HCT116 (cell line): ENCODE measurements around the gene GCLC. TPM values are rescaled to one million over a fixed set of nuclear protein-coding genes. Genes with fewer than 3 reads are reported as not detected.

Experiments
- ATAC-seq: fragments of 200-7000 bp; cut with Tn5 transposase; 2 replicates; pipeline ENCODE4 v1.9.1; 2020; ENCODE audit warnings: mild to moderate bottlenecking, moderate library complexity
- BruUV-seq: library from RNA; stranded (reverse); fragments of 400-500 nt; replicated peaks from 2 replicates; lab custom pipeline; 2021; lab: Mats Ljungman, UMichigan
- CTCF ChIA-PET: fragments of 300-600 bp; sonication (Branson Sonifier 250); formaldehyde crosslinking; loops from one replicate; lab custom pipeline; 2021; ENCODE audit warnings: antibody characterized with exemption; lab: Charles Lee
- POLR2A ChIA-PET: fragments of 300-600, 350-600 bp; sonication (Branson Sonifier 250); formaldehyde crosslinking; loops from one replicate; lab custom pipeline; 2021; ENCODE audit warnings: antibody characterized with exemption; lab: Charles Lee
- RAD21 ChIA-PET, 2 experiments: fragments of 300-600 bp; sonication (Branson Sonifier 250); formaldehyde crosslinking; loops; one replicate each; lab custom pipeline; 2023; ENCODE audit warnings: low total read pairs in 2 of 2; ENCODE audit not compliant: uncharacterized antibody in 2 of 2, unreplicated experiment in 2 of 2, low non-redundant PET in 1 of 2; lab: Charles Lee
- DNase-seq: peaks from one replicate; pipeline ENCODE4 v3.0.0-alpha.2; 2010; ENCODE audit warnings: low read depth, low spot score
- H2AFZ ChIP-seq: fragments of 200-600 bp; shearing (Covaris generic), sonication (generic); 2 replicates; pipeline ENCODE4 v1.6.1; 2017; ENCODE audit warnings: low read depth, mixed run types, mixed read lengths, antibody characterized with exemption, low read length; ENCODE audit not compliant: poor library complexity, severe bottlenecking
- H3K27ac ChIP-seq: 2 replicates; pipeline ENCODE4 v1.5.1; 2012; ENCODE audit warnings: low read depth, low read length
- H3K27me3 ChIP-seq: fragments of 200-600 bp; sonication (generic); 2 replicates; pipeline ENCODE4 v1.6.1; 2016; ENCODE audit warnings: mixed run types, low read length, mixed read lengths; ENCODE audit not compliant: insufficient read depth
- H3K36me3 ChIP-seq, 2 experiments: fragments of 200-500 bp in 1 of 2; fragments of 200-600 bp in 1 of 2; sonication (Bioruptor generic) in 1 of 2; sonication (generic) in 1 of 2; 2 replicates each; pipeline versions ENCODE4 v1.5.1 to v1.6.1; 2014 to 2016; ENCODE audit warnings: low read length in 2 of 2, inconsistent platforms in 1 of 2, mixed read lengths in 1 of 2, mixed run types in 1 of 2; ENCODE audit not compliant: insufficient read depth in 2 of 2, control insufficient read depth in 1 of 2
- H3K4me1 ChIP-seq, 2 experiments: fragments of 200-600 bp in 1 of 2; sonication (generic) in 1 of 2; 2 replicates each; pipeline versions ENCODE4 v1.5.1 to v1.6.1; 2012 to 2017; ENCODE audit warnings: low read length in 2 of 2, inconsistent platforms in 1 of 2, mild to moderate bottlenecking in 1 of 2, mixed read lengths in 1 of 2, mixed run types in 1 of 2, moderate library complexity in 1 of 2; ENCODE audit not compliant: insufficient read depth in 2 of 2, control insufficient read depth in 1 of 2
- H3K4me2 ChIP-seq: fragments of 200-600 bp; sonication (generic); 2 replicates; pipeline ENCODE4 v1.6.1; 2017; ENCODE audit warnings: mixed run types, low read length, mixed read lengths
- H3K4me3 ChIP-seq, 2 experiments: fragments of 200-600 bp in 1 of 2; sonication (generic) in 1 of 2; replicated peaks in 1 of 2; 2 replicates each; pipeline ENCODE4 v1.5.1; 2011 to 2016; ENCODE audit warnings: low read length in 2 of 2, control low read depth in 1 of 2, low read depth in 1 of 2, mild to moderate bottlenecking in 1 of 2, mixed read lengths in 1 of 2, mixed run types in 1 of 2
- H3K79me2 ChIP-seq: fragments of 200-600 bp; sonication (generic); 2 replicates; pipeline ENCODE4 v1.6.1; 2017; ENCODE audit warnings: mild to moderate bottlenecking, mixed run types, low read length, moderate library complexity, mixed read lengths; ENCODE audit not compliant: insufficient read depth
- H3K9ac ChIP-seq: fragments of 200-600 bp; sonication (generic); 2 replicates; pipeline ENCODE4 v1.6.1; 2016; ENCODE audit warnings: low read length, mixed read lengths
- H3K9me2 ChIP-seq: fragments of 200-600 bp; sonication (generic), shearing (Covaris generic); 2 replicates; pipeline ENCODE4 v1.6.1; 2017; ENCODE audit warnings: mixed run types, mild to moderate bottlenecking, moderate library complexity; ENCODE audit not compliant: insufficient read depth
- H3K9me3 ChIP-seq, 2 experiments: fragments of 200-500 bp in 1 of 2; fragments of 200-600 bp in 1 of 2; sonication (Bioruptor generic) in 1 of 2; sonication (generic) in 1 of 2; 2 replicates each; pipeline ENCODE4 v1.6.1; 2014 to 2017; ENCODE audit warnings: low read length in 2 of 2, mixed read lengths in 2 of 2, inconsistent platforms in 1 of 2, low read depth in 1 of 2, mild to moderate bottlenecking in 1 of 2, mixed run types in 1 of 2, moderate library complexity in 1 of 2; ENCODE audit not compliant: control insufficient read depth in 1 of 2, insufficient read depth in 1 of 2
- H4K20me1 ChIP-seq: fragments of 200-600 bp; sonication (generic), shearing (Covaris generic); 2 replicates; pipeline ENCODE4 v1.6.1; 2017; ENCODE audit warnings: mixed run types, mild to moderate bottlenecking, moderate library complexity; ENCODE audit not compliant: insufficient read depth
- CBX3 ChIP-seq: IDR thresholded peaks from 2 replicates; pipeline ENCODE4 v1.6.1; 2012; ENCODE audit warnings: low read depth
- EGR1 ChIP-seq: IDR thresholded peaks from 2 replicates; pipeline ENCODE4 v1.6.1; 2012; ENCODE audit warnings: low read depth
- EZH2phosphoT487 ChIP-seq: fragments of 200-600 bp; IDR thresholded peaks from 2 replicates; pipeline ENCODE4 v1.6.1; 2018; ENCODE audit warnings: antibody characterized with exemption, borderline replicate concordance
- POLR2A ChIP-seq: IDR thresholded peaks from 2 replicates; pipeline ENCODE4 v1.7.0; 2011; ENCODE audit warnings: borderline replicate concordance; ENCODE audit not compliant: insufficient read depth, insufficient read length; ENCODE audit errors: extremely low read depth
- POLR2AphosphoS5 ChIP-seq: IDR thresholded peaks from 2 replicates; pipeline ENCODE4 v1.6.1; 2011; ENCODE audit warnings: mild to moderate bottlenecking, low read depth, low read length, moderate library complexity
- SP1 ChIP-seq: IDR thresholded peaks from 2 replicates; pipeline ENCODE4 v1.6.1; 2012; ENCODE audit warnings: low read depth
- TCF7L2 ChIP-seq: IDR thresholded peaks from 2 replicates; pipeline ENCODE4 v1.7.0; 2011; ENCODE audit warnings: borderline replicate concordance, inconsistent platforms; ENCODE audit not compliant: insufficient read depth, insufficient read length; ENCODE audit errors: extremely low read depth
- intact Hi-C: fragments of 100-400 bp; cut with micrococcal nuclease; formaldehyde crosslinking; loops from 2 replicates; pipeline ENCODE4 v1.10.0; 2022
- total RNA-seq: library from RNA; stranded (reverse); gene quantifications from one replicate; pipeline ENCODE4 v1.2.1, GENCODE V29; 2021; ENCODE audit not compliant: unreplicated experiment
- TF ChIP-seq, protein P1 (sequence below): IDR thresholded peaks from 2 replicates; pipeline ENCODE4 v1.6.1; 2012
- TF ChIP-seq, protein P2 (sequence below), 3 experiments: fragments of 200-600 bp in 1 of 3; sonication (generic) in 1 of 3; IDR thresholded peaks in 2 of 3; conservative IDR thresholded peaks in 1 of 3; 2 replicates each; pipeline ENCODE4 v1.5.1; 2012 to 2017; ENCODE audit warnings: low read depth in 2 of 3, low read length in 2 of 3, antibody characterized with exemption in 1 of 3, borderline replicate concordance in 1 of 3, control low read depth in 1 of 3, mild to moderate bottlenecking in 1 of 3, mixed read lengths in 1 of 3, mixed run types in 1 of 3, moderate library complexity in 1 of 3; ENCODE audit not compliant: insufficient read depth in 1 of 3
- TF ChIP-seq, protein P3 (sequence below): IDR thresholded peaks from 2 replicates; pipeline ENCODE4 v1.6.1; 2012; ENCODE audit warnings: low read depth

Gene GCLC
- total RNA-seq, 1 experiment from 2014 or later, result 72.0 TPM

DNA sequence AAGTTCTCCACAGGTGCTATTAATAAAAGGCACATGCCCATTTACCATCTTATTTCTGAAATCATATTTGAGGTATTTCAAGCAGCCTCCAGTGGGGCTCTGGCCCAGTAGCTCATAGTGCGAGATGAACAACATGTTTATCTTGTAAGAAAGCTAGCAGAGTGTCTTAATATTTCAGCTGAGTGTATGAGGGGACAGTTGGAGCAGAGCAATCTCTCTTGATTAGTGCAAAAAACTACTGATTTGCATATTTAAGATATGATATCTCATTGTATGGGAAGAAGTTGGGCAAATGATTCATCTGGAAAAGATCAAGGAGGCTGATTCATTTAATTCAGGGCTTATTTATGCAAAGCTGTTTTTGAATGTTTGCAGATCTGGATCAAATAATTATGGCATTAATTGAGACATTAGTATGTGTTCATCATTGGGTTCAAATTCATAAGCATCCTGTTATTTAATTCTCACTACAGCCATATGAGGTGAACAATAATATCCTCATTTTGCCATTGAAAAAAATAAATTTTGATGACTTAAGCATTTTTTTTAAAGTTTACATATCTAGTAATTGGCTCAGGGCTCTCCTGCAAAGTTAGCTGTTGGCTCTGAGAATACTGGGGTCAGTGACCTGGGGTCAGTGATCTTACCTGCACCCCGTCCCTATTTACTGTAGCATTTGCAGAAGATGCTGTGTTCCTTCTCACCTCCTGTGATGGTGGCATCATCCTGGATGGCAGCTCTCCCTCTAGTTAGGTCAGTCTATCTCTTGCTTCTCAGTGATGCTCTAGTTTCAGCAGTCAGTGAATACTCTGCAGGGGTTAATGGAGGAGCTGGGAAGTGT lies 24.1 kb upstream of the GCLC start:
- Histone ChIP-seq H3K9me3 (no peaks in the 10 kb centered on the region), H3K9me2 (no peaks in the 10 kb centered on the region), H3K4me2 (no peak overlapping the region), H3K4me1 (peaks cover 0 to 7% of the 10 kb centered on the region in 2 experiments; a peak in 2 of 4 replicates), H3K27me3 (no peaks in the 10 kb centered on the region), H3K36me3 (no peaks in the 10 kb centered on the region), H2AFZ (no peak overlapping the region), H3K79me2 (no peaks in the 10 kb centered on the region), H3K4me3 (no peak overlapping the region), H3K9ac (no peak overlapping the region), H3K27ac (no peak overlapping the region), H4K20me1 (no peaks in the 10 kb centered on the region)
- DNase-seq (no peak), ATAC-seq (no peak)
- intact Hi-C loops, result no loop called here
- ChIA-PET POLR2A (no interaction called here), RAD21 (no interaction called here), CTCF (no interaction called here)
- no peak for TF ChIP-seq EGR1
- no peak for TF ChIP-seq POLR2AphosphoS5
- TF ChIP-seq POLR2A, result no peak
- TF ChIP-seq, protein P1, sequence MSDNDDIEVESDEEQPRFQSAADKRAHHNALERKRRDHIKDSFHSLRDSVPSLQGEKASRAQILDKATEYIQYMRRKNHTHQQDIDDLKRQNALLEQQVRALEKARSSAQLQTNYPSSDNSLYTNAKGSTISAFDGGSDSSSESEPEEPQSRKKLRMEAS, result no peak
- TF ChIP-seq, protein P2, sequence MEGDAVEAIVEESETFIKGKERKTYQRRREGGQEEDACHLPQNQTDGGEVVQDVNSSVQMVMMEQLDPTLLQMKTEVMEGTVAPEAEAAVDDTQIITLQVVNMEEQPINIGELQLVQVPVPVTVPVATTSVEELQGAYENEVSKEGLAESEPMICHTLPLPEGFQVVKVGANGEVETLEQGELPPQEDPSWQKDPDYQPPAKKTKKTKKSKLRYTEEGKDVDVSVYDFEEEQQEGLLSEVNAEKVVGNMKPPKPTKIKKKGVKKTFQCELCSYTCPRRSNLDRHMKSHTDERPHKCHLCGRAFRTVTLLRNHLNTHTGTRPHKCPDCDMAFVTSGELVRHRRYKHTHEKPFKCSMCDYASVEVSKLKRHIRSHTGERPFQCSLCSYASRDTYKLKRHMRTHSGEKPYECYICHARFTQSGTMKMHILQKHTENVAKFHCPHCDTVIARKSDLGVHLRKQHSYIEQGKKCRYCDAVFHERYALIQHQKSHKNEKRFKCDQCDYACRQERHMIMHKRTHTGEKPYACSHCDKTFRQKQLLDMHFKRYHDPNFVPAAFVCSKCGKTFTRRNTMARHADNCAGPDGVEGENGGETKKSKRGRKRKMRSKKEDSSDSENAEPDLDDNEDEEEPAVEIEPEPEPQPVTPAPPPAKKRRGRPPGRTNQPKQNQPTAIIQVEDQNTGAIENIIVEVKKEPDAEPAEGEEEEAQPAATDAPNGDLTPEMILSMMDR (IDR thresholded peaks at IDR 0.05 in 2 of 3, conservative IDR thresholded peaks at IDR 0.05 in 1 of 3; ENCODE audit: borderline replicate concordance in 1 of 3, insufficient read depth in 1 of 3, low read depth in 2 of 3, low read length in 2 of 3), result no peak
- no peak for TF ChIP-seq SP1
- no TSS peak for BruUV-seq

DNA sequence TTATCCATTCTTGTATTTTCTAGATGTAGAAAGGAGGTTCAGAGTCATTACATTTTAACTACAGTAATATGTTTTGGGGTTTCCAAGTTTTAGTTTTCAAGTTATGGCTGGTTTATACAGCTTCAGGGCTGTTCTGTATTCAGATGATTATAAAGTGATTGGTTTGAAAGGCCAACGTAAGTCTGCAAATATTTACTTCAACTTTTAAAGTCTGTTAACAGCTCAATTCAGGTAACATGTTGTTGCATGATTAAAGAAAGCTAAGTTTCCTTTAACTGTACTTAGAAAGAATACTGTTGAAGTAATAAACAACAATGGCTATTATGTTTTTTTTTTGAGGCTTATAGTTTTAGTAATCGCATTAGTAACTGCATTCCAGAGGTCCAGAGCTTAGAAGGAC lies 22.8 kb upstream of the GCLC start:
- no TSS peak for BruUV-seq
- ATAC-seq, result no peak
- Histone ChIP-seq H3K27me3 (no peaks in the 10 kb centered on the region), H3K79me2 (no peaks in the 10 kb centered on the region), H3K9me2 (no peaks in the 10 kb centered on the region), H3K4me3 (no peak overlapping the region), H2AFZ (no peak overlapping the region), H3K4me1 (no peaks in the 10 kb centered on the region), H4K20me1 (no peaks in the 10 kb centered on the region), H3K9me3 (no peaks in the 10 kb centered on the region), H3K4me2 (no peak overlapping the region), H3K9ac (no peak overlapping the region), H3K36me3 (no peaks in the 10 kb centered on the region), H3K27ac (no peak overlapping the region)
- intact Hi-C loops, result no loop called here
- ChIA-PET POLR2A (no interaction called here), RAD21 (no interaction called here), CTCF (no interaction called here)
- no peak for DNase-seq
- TF ChIP-seq EZH2phosphoT487 (no peak), TCF7L2 (no peak), CBX3 (no peak)
- TF ChIP-seq, protein P2 (IDR thresholded peaks at IDR 0.05 in 2 of 3, conservative IDR thresholded peaks at IDR 0.05 in 1 of 3; ENCODE audit: borderline replicate concordance in 1 of 3, insufficient read depth in 1 of 3, low read depth in 2 of 3, low read length in 2 of 3), result no peak
- TF ChIP-seq, protein P3, sequence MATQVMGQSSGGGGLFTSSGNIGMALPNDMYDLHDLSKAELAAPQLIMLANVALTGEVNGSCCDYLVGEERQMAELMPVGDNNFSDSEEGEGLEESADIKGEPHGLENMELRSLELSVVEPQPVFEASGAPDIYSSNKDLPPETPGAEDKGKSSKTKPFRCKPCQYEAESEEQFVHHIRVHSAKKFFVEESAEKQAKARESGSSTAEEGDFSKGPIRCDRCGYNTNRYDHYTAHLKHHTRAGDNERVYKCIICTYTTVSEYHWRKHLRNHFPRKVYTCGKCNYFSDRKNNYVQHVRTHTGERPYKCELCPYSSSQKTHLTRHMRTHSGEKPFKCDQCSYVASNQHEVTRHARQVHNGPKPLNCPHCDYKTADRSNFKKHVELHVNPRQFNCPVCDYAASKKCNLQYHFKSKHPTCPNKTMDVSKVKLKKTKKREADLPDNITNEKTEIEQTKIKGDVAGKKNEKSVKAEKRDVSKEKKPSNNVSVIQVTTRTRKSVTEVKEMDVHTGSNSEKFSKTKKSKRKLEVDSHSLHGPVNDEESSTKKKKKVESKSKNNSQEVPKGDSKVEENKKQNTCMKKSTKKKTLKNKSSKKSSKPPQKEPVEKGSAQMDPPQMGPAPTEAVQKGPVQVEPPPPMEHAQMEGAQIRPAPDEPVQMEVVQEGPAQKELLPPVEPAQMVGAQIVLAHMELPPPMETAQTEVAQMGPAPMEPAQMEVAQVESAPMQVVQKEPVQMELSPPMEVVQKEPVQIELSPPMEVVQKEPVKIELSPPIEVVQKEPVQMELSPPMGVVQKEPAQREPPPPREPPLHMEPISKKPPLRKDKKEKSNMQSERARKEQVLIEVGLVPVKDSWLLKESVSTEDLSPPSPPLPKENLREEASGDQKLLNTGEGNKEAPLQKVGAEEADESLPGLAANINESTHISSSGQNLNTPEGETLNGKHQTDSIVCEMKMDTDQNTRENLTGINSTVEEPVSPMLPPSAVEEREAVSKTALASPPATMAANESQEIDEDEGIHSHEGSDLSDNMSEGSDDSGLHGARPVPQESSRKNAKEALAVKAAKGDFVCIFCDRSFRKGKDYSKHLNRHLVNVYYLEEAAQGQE, result no peak
